ENCODE measurements around the gene RPUSD1. TPM values are rescaled to one million over a fixed set of nuclear protein-coding genes. Genes with fewer than 3 reads are reported as not detected.

RPUSD1 gene
- total and polyA plus RNA-seq, 12 donors: 1.1 to 40.1 (median 20.4) TPM

DNA sequence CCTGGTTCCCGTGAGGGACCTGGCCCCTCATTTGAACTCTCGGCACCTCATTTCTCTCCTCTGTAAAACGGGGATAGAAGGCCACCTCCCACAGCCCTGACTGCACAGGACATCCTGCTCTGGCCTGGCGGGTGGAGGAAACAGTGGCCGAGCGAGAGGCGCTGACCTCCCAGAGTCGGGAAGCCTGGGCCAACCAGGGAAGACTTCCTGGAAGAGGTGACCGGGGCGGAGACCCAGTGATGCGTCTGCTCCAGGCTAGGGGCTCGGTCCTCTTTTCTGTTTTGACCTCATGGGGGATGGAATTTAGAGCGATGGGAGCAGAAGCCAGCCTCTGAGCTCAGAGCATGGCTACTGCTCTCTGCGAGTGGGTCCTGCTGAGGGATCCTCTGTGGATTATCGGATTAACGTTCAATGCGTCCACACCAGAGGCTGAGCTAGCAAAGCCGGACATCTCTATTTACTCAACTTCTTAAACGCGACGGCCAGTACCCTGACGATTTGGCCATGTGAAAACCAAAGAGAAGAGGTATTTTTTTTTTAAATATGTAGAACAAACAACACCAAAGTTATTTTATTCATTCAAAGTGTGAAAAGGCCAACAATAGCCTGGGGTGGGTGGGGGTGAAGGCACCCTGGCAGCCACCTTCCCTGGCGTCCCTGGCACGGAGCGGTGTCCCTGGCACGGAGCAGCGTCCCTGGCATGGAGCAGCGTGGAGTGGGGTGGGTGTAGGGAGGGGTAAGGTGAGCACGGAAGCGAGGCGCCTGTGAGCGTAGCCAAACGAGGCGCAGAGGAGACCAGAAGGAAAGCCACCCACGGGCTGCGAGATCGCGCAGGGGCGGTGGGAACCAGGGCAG lies 36.8 kb downstream of the RPUSD1 start:
- Histone ChIP-seq H3K36me3 (replicated peaks in 1 of 2) (no peaks in the 10 kb centered on the region), H3K4me1 (replicated peaks in 1 of 2) (no peaks in the 10 kb centered on the region), H3K27me3 (no peaks in the 10 kb centered on the region), H3K9me3 (replicated peaks in 1 of 3) (no peaks in the 10 kb centered on the region), H3K4me3 (no peak overlapping the region), H3K27ac (no peak overlapping the region)
- no peak for TF ChIP-seq POLR2A (IDR thresholded peaks at IDR 0.05)
- TF ChIP-seq CTCF (IDR thresholded peaks at IDR 0.05): no peak
- intact Hi-C loops (cut with DNase I): no loop called here
- DNase-seq: no peak
- 46 to 60% (median 57%) methylated on average over 37 to 39 of the region's 39 CpGs for WGBS, 4 donors

GRCh38 chr16:750485-750884 lies 37.7 kb downstream of the RPUSD1 start:
- H3K9me3 ChIP-seq (replicated peaks in 1 of 3): no peaks in the 10 kb centered on the region
- no peak overlapping the region for H3K27ac ChIP-seq
- H3K36me3 ChIP-seq (replicated peaks in 1 of 2): no peaks in the 10 kb centered on the region
- no peak for DNase-seq
- intact Hi-C loops (cut with DNase I): no loop called here
- H3K4me3 ChIP-seq: no peak overlapping the region
- no peaks in the 10 kb centered on the region for H3K27me3 ChIP-seq
- WGBS, 4 donors: 51 to 68% (median 57%) methylated on average over 9 of the region's 9 CpGs
- H3K4me1 ChIP-seq (replicated peaks in 1 of 2): no peaks in the 10 kb centered on the region
- no peak for TF ChIP-seq CTCF (IDR thresholded peaks at IDR 0.05)
- TF ChIP-seq POLR2A (IDR thresholded peaks at IDR 0.05): no peak

DNA sequence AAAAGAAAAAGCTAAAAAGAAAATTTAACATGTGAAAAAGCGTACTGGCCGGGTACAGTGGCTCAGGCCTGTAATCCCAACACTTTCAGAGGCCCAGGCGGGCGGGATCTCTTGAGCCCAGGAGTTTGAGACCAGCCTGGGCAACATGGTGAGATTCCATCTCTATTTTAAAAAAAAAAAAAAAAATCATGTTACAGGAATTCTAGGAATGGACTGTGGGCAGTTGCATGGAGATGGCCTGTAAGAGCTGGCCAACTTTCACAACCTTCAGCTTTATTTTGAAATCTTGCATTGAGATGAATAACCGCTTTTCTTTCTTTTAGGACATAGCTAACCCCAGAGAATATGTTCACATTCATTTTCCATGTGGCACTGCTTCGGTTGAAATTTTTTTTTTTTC lies 39.2 kb downstream of the RPUSD1 start:
- Histone ChIP-seq H3K4me1 (replicated peaks in 1 of 2) (no peaks in the 10 kb centered on the region), H3K27ac (no peak overlapping the region), H3K4me3 (no peak overlapping the region), H3K36me3 (replicated peaks in 1 of 2) (no peaks in the 10 kb centered on the region), H3K9me3 (replicated peaks in 1 of 3) (no peaks in the 10 kb centered on the region), H3K27me3 (no peaks in the 10 kb centered on the region)
- no peak for DNase-seq
- intact Hi-C loops (cut with DNase I): no loop called here
- TF ChIP-seq POLR2A (IDR thresholded peaks at IDR 0.05) (no peak), CTCF (IDR thresholded peaks at IDR 0.05) (no peak)
- WGBS, 4 donors: 74 to 82% (median 78%) methylated on average over 6 of the region's 6 CpGs

DNA sequence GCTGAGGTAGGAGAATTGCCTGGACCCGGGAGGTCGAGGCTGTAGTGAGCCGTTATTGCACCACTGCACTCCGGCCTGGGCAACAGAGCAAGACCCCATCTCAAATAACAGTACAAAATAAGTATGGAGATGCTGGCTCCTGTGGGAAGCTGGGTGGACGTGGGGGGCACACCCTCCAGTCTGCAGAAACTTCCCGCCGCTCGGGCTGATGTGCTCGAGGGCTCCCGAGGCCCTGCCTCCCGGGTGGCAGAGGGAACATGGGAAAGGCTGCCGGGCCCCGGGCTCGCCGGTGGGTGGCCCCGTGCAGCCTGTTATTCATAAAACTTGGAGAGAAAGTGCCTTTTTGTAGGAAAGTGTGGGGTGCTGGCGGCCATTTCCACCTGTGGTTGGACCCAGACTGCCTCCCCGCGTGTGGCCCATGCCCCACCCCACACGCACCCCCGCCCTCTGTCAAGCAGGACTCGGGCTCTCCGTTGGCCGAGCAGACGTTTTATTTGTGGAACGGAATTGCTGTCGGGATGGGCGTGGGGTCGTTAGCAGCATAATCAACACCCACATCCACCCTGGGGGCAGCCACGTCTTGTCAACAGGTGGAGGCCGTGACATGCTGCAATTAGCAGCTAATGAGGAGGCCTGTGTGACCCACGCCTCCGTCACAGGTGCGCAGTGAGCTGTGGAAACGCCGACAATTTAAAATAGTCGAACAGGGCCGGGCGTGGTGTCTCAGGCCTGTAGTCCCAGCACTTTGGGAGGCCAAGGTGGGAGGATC lies 40.0 kb downstream of the RPUSD1 start:
- intact Hi-C loops (cut with DNase I): no loop called here
- no peaks in the 10 kb centered on the region for H3K27me3 ChIP-seq
- DNase-seq: no peak
- H3K36me3 ChIP-seq (replicated peaks in 1 of 2): no peaks in the 10 kb centered on the region
- no peaks in the 10 kb centered on the region for H3K9me3 ChIP-seq (replicated peaks in 1 of 3)
- WGBS, 4 donors: 73 to 84% (median 79%) methylated on average over 24 to 39 of the region's 39 CpGs
- no peak overlapping the region for H3K27ac ChIP-seq
- H3K4me1 ChIP-seq (replicated peaks in 1 of 2): no peaks in the 10 kb centered on the region
- TF ChIP-seq POLR2A (IDR thresholded peaks at IDR 0.05) (no peak), CTCF (IDR thresholded peaks at IDR 0.05) (no peak)
- H3K4me3 ChIP-seq: no peak overlapping the region
